ENCODE measurements around the gene ERN2.

DNA sequence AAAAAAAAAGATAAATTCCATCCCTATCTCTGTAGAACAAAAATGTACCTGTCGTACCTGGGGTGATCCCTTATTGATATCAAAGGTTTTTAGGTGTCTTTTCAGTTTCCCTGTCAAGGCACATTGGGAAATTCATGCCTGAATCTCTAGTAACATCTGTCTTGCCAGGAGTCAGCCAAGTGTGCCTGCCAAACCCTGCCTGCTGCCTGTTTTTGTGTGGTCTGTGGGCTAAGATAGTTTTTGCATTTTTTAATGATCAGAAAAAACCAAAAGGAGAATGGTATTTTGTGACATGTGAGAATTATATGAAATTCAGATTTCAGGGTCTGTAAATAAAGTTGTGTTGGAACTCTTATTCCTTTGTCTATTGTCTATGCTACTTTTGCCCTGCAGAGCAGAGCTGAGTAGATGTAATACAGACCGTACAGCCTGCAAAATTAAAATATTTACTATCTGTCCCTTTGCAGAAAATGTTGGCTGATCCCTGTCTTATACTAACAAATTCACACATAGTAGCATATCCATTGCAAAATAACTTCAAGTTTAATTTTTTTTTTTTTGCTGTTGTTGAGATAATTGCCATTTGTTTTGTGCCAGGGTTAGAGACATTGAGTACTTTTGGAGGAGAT, 28.8 kb upstream of the ERN2 start:
- TF ChIP-seq, protein P1, sequence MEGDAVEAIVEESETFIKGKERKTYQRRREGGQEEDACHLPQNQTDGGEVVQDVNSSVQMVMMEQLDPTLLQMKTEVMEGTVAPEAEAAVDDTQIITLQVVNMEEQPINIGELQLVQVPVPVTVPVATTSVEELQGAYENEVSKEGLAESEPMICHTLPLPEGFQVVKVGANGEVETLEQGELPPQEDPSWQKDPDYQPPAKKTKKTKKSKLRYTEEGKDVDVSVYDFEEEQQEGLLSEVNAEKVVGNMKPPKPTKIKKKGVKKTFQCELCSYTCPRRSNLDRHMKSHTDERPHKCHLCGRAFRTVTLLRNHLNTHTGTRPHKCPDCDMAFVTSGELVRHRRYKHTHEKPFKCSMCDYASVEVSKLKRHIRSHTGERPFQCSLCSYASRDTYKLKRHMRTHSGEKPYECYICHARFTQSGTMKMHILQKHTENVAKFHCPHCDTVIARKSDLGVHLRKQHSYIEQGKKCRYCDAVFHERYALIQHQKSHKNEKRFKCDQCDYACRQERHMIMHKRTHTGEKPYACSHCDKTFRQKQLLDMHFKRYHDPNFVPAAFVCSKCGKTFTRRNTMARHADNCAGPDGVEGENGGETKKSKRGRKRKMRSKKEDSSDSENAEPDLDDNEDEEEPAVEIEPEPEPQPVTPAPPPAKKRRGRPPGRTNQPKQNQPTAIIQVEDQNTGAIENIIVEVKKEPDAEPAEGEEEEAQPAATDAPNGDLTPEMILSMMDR (conservative IDR thresholded peaks at IDR 0.05) = no peak
- TF ChIP-seq EZH2 (IDR thresholded peaks at IDR 0.05; ENCODE audit: low read depth) = no peak

All from PC-9 (cell line).